NAMALWA (cell line): ENCODE results near the gene SLC6A3.

Source experiments
- DNase-seq: peaks from one replicate; pipeline ENCODE4 v3.0.0-alpha.2; 2015; ENCODE audit warnings: low spot score

The SLC6A3 gene

DNA sequence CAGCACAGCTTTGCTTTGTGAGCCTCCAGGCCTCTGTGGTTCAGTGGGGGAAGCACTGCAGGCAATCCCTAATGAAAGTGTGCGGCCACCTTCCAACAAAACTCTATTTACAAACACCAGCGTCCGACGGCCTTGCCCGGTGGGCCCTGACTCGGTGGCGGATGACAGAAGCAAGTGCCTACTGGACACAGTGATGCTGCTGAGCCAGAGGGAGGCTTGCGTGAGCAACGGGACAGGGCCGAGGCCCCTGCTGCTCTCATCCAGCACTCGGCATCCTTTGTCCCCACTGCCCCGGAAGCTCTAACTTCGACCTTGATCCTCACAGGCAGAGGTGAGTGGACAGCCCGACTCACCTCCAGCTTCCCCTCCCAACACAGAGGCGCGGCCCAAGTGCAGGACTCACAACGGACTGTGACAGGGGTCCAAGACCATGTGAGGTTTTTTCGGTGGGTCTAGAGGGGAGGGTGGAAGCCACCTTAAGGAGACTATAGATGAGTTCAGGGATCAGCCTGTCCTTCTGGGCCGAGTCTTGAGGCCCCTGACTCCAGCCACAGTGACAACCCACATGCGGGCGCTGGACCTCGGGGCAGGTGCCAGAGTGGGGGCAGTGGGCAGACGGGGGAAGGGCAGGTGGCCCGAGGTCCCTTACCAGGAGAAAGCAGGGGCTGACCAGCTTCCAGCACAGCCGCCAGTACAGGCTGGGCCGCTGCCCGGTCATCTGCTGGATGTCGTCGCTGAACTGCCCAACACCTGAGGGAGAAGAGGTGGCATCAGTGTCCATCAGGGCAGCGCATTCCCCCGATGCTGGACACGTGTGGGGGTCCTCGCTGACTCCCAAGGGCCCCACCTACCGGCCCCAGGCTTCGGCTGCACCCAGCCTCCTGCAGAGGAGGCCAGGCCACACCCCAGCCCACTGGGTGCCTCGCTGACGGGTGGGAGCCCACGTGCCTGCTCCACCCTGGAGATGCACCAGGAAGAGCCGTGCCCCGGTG, 39.4 kb downstream of the SLC6A3 start:
- DNase-seq: no peak

GRCh38 chr5:1405121-1405520, 40.1 kb downstream of the SLC6A3 start:
- no peak for DNase-seq

DNA sequence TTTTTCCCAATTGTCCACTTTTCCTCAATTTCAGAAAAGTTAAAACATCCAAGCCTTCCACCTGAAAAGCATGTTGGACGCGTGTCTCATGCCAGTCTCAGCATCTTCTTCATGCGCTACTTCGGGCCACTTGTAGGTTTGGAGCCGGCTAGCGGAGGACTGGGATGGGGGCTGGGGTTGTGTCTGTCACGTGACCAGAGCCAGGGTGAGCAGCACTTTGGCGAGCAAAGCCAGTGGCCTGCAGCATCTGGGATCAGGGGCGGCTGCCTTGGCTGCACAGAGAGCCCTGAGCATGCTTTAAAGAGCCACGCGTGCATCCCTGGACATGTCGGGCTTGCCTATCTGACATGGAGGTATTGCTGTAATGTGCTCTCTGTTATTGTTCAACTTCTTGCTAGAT, 41.2 kb downstream of the SLC6A3 start:
- no peak for DNase-seq

DNA sequence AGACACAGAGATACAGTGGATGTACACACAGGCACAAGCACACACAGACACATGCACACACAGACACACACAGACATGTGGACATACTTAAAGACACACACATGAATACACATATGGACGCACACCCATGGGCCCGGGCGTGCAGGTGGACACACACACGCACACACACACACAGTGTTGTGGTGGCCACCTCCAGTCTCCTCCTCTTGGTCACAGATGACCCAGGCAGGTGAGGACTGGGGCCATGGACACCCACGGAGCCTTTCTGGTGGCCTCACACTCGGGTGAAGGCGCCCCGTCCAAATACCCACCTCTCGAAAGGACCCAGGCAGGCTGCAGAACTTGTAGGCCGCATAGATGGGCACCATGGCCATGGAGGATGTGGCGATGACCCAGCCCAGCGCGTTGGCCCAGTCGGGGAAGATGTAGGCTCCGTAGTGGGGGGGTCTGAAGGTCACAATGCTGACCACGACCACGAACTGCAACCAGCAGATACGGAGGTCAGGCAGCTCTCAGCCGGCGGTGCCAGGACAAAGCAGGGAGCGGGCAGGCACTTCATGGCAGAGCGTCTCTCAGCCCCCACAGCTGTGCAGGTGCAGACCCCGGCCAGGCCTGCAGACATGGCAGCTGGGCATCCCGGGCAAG, 42.5 kb downstream of the SLC6A3 start:
- no peak for DNase-seq

DNA sequence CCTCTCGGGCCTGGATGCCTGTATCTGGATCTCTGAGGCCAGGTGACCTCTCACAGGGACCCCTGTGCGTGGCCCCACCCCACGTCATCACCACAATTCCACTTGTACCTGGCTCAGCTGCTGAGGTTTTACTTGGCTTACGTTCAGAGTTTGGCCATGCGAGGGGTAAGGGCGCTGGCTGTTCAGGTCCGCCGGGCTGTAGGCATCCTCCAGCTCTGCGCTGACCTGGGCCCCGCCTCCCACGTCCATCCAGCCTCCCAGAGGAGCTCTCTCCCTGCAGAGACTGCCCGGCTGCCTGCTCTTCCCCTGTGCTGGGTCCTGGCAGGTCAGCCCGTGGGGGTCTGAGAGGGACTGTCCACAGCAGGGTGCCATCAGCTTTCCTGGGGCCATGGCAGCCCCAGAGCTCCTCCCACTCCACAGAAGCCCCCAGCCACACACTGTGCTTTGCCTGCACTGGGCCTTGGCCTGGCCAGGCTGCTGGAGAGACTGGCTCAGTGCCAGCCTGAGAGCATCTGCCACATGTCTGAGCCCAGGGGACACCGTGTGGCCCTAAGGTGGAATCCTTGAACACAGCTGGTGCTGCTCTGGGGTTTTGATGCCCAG, 43.6 kb downstream of the SLC6A3 start:
- DNase-seq: peak; percentile 50

DNA sequence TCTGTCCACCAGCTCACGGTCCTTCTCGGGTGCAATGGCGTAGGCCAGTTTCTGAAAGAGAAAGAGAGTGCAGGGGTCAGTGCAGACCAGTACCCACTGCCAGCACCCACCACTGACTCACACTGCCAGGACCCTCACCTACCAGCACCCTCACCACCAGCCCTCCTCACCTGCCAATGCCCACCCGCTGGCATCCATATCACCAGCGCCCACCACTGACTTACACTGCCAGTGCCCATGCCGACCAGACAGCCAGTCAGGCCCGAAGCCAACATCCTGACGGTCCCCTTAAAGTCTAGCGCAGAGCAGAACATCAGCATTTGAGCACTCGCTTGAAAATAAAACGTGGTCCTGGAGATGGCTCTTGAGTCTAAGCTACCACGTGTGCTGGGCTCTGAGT, 44.3 kb downstream of the SLC6A3 start:
- DNase-seq: no peak

GRCh38 chr5:1400211-1400855, 44.9 kb downstream of the SLC6A3 start:
- peak; percentile 45 for DNase-seq

DNA sequence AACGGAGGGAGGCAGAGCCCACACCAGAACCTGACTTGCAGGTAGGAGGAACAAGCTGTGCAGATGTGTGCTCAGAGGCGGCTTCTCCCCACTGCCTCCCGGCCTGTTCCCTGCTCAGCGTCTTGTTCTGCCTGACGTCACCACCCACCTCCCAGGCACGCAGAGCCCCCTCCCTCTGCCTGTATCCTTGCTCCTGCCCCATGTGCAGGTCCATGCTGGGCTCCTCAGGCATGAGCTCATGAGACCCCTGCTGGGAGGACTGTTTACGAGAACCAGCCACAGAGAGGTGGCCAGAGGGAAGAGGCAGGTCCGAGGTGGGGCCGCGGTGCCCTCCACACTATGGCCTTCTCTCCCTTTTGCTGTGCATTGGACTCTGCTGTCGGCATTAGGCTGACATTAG, 45.5 kb downstream of the SLC6A3 start:
- no peak for DNase-seq

DNA sequence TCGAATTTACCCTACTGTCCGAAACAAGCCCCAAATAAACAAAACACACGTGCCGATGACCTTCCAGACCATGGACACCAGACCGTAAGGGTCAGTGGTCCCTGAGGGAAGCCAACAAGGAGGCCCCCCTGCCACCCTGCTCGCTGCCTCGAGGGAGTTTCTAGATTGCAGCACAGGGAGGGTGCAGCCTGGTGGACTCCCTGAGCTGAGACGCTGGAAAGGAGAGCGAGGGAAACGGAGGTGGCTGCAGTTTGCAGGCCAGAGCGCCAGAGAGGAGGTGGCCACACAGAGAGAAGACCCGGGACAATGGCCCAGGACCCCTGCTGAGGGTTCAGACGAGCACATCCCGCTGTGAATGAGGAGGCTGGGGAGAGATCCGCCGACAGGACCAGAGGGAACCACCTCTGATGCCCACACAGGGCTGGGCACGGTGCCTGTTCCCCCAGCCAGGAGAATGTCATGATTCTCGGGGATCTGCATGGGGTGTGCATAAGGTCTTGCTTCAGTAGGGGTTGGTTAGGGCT, 48.9 kb downstream of the SLC6A3 start:
- no peak for DNase-seq

DNA sequence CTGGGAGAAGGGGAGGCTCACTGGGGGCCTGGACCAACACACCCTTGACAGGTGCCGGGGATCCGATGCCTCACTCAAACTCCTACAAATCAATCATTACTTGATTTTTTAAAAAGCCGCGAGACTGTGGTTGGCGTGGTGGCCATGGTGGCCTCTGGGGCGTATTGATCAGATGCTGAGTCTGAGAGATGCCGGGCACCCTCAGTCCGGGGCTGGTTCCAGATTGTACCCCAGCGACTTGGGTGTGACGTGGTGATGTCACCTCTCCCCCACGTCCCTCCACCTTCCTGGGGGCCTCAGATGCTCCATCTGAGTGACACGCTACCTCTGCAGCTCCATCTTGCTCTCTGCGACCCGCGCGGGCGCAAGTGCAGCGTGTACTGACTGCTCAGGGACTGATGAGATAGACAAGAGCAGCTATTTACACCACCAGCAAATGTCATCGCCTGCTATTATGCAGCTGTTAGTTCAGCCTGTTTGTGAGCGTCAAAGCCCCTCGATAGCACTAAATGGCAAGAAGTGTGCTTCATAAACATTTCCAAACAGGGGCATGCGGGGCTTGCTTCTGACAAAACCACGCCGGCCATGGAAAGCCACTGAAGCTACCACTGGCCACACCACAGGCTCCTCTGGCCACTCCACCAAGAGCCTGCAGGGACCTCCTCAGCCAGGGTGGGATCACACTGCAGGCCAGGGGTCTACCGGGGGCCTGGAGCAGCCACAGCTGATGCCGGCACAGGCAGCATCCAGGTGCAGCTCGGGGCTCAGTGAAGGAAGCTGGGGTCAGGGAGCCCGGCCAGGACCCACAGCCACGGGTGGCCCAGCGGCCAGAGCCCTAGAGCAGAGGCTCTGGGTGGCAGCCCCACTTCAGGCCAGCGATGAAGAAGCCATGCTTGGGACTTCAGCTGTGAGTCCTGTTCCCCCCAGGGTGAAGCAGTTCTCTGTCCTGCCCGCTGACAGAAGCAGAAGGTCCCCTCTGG, 50.1 kb downstream of the SLC6A3 start:
- no peak for DNase-seq

DNA sequence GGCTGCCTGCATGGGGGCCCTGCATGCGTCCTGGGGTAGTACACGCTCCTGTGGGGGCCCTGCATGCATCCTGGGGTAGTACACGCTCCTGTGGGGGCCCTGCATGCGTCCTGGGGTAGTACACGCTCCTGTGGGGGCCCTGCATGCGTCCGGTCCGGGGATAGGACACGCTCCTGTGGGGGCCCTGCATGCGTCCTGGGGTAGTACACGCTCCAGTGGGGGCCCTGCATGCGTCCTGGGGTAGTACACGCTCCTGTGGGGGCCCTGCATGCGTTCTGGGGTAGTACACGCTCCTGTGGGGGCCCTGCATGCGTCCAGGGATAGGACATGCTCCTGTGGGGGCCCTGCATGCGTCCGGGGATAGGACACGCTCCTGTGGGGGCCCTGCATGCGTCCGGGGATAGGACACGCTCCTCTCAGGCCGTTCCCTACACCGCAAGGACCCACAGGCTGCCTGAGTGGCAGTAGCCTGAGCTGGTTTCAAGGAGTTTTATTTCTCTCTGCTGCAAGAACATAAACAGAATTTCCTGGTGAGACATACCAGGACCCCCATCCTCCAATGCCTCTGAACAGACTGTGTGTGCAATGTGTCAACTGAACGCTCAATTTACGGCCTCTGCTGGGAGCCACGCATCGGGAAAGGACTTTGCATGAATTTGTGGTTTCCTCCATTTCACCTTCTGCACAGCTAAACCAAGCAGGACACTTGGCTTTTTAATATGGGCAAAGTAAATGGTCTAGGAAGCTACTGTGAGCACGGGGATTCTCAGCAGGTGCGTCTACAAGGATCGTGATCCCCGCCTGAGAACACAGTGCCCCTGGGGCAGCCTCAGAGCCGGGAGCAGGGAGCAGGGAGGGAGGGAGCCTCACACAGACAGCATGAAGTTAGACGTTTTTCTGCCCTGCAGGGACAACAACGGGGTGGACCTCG, 51.4 kb downstream of the SLC6A3 start:
- no peak for DNase-seq

DNA sequence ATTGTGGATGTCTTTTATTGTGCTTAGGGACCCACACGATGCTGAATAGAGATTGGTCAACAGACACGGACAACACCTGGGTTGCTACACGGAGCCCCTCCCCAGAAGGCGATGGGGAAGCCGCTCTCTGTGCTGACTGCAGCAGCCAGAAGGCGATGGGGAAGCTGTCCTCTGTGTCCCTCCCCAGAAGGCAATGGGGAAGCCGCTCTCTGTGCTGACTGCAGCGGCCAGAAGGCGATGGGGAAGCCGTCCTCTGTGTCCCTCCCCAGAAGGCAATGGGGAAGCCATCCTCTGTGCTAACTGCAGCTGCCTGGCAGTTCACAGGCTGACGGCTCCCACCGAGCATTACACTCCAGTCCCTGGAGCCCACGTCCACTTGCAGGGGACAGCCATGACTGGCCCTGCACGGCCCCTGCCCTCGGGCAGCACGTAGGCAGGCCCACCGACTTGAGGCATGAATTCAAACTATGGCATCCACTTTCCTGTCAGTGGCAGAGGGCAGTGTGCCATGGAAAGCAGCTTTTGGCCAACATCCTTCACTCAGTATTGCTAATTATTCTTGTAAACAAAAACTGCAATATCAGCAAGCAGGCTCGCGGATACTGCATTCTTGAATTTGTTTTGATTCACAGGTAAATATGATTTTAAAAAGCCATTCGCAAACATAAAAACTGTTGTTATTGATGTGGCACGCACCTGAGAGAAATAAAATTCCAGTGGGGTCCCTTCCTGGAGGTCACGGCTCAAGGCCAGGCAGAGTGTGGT, 52.3 kb downstream of the SLC6A3 start:
- no peak for DNase-seq

GRCh38 chr5:1392261-1392660, 53.0 kb downstream of the SLC6A3 start:
- DNase-seq: no peak

DNA sequence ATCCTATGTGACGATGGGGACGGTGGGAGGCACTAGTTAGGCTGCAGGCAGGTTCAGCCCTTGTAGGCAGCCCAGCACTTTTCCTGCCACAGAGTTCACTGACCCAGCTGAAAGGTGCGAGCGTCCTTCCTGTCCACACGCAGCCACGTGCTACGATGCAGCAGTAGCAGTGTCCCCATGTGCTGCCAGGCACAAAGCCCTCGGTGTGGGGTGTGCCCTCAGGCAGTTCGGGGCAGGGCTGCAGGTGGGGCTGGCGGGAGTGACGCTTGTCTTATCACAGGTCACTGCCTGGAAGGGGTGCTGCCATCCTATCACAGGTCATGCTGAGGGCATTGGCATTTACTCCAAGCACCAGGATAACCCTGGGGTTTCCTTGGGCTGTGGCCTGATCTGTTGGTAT, 53.5 kb downstream of the SLC6A3 start:
- DNase-seq: no peak

DNA sequence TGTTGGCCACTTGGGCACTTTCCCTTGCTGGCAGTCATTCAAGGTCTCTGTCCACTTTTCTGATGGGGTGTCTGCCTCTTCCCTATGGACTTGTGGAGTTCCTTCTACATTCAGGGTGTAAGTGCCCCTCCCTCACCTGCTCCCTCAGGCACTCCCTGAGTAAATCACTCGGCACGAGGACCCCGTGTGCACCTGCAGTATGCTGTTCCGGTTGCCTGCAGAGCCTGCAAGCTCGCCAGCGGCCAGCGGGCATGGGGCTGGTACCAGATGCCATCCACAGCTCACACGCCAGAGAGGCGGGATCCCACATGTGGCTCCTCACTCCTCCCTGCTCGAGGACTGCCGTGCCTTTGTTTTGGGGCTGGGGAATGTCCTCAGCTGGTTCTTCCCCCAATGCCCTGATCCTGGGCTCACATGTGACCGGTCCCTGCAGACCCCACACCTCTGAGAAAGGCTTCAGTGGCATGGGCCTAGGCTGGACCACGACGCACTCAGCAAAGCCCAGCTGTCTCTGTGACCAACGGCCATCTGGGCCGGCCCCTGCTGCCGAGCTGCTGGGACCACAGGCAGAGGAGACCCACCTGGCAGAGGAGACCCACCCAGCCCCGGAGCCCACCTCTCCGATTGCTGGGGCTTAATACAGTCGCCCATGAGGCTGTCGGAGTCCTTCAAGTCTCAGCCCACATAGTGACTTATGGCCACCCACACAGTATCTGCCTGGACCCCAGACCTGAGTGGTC, 54.2 kb downstream of the SLC6A3 start:
- no peak for DNase-seq

DNA sequence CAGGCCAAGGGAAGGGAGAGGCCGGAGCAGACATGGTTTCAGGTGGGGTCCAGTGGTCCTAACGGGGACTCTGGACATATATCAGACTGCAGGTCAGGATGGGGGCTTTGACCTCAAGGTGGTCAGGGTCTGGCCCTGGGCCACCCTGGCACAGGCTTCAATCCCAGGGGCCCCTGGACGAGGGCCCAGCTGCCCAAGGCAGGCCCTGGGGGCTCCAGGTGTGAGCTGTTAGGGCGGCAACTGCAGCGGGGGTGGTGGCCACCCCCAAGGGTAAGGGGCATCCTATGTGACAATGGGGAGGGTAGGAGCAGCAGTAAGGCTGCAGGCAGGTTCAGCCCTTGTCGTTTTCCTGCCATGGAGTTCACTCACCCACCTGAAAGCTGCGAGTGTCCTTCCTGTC, 54.9 kb downstream of the SLC6A3 start:
- DNase-seq: no peak

DNA sequence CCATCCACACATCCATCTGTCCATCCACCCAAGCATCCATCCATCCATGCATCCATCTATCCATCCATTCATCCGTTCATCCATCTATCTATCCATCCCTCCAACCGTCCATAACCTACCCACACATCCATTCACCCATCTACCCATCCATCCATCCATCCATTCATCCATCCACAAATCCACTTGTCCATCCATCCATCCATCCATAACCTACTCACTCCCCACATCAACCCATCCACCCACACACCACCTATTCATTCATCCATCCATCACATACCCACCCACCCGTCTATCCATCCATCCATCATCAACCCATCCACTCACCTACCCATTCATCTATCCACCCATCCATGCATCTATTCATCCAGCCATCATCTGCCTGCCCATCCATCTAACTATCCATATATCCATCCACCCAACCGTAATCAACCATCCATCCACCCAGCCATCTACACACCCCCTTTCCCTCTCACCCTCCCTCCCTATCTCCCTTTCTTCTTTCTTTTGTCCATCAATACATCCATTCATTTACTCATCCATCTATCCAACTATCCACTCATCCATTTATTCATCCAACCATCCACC, 56.8 kb downstream of the SLC6A3 start:
- DNase-seq: no peak

DNA sequence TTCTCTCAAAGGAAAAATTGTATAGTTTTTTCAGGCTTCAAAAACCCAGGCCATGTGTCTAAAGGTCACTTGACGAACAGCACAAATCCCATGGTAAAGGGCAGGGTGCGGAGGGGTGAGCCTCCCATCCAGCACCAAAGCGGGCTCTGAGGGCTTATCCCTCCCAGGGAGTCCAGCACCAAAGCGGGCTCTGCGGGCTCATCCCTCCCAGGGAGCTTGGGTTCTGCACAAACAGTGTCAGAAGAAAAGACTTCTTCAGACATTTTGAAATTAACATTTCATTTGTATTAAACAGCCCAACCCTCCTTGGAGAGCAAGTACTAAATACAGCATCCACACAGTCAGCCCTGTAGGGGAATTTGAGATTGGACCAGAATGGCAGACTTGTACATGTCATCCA, 57.4 kb downstream of the SLC6A3 start:
- no peak for DNase-seq
